IPS DF 6.9 (cell line): ENCODE results near the gene BOLA3.

Experiments
- DNase-seq: peaks from one replicate; pipeline ENCODE4 v3.0.0-alpha.2; 2013; ENCODE audit warnings: low read depth, low spot score
- H3K27ac ChIP-seq: one replicate; pipeline ENCODE4 v1.5.1; 2013; ENCODE audit warnings: low read length, control low read depth
- H3K27me3 ChIP-seq: 2 replicates; pipeline ENCODE4 v1.6.1; 2013; ENCODE audit warnings: mild to moderate bottlenecking, low read length; ENCODE audit not compliant: control insufficient read depth, insufficient read depth
- H3K36me3 ChIP-seq: 2 replicates; pipeline ENCODE4 v1.6.1; 2013; ENCODE audit warnings: low read length; ENCODE audit not compliant: control insufficient read depth, insufficient read depth
- H3K4me1 ChIP-seq: 2 replicates; pipeline ENCODE4 v1.6.1; 2013; ENCODE audit warnings: low read length; ENCODE audit not compliant: control insufficient read depth, insufficient read depth
- H3K4me3 ChIP-seq: 2 replicates; pipeline ENCODE4 v1.5.1; 2013; ENCODE audit warnings: mild to moderate bottlenecking, low read length
- H3K9me3 ChIP-seq: 2 replicates; pipeline ENCODE4 v1.6.1; 2013; ENCODE audit warnings: low read length, inconsistent platforms; ENCODE audit not compliant: control insufficient read depth, insufficient read depth
- WGBS: extraction: QIAGEN DNeasy Blood & Tissue Kit; methylation state at CpG from one replicate; pipeline ENCODE4 v1.1.7; 2013; ENCODE audit warnings: mixed read lengths, missing lambda C conversion rate; ENCODE audit not compliant: insufficient read length, insufficient coverage; 5-methylcytosine and 5-hydroxymethylcytosine counted together

Gene BOLA3

GRCh38 chr2:74102516-74102915, 45.2 kb downstream of the BOLA3 start:
- Histone ChIP-seq H3K4me1 (peaks cover 3% of the 10 kb centered on the region; the same call in 1 of the 2 replicates), H3K27ac (no peak overlapping the region), H3K27me3 (no peaks in the 10 kb centered on the region), H3K36me3 (peaks cover 14% of the 10 kb centered on the region; the same call in 1 of the 2 replicates), H3K4me3 (no peak overlapping the region), H3K9me3 (no peaks in the 10 kb centered on the region)
- DNase-seq: no peak
- WGBS: 100% methylated on average over 1 of the region's 14 CpGs

- no peak overlapping the region for H3K27ac ChIP-seq
- no CpG with 5 or more reads among the region's 39 CpGs for WGBS
- peaks cover 14% of the 10 kb centered on the region; the same call in 1 of the 2 replicates for H3K36me3 ChIP-seq
These were observed 46.0 kb downstream of the BOLA3 start for GRCh38 chr2:74101574-74102300.

GRCh38 chr2:74100254-74101216, 47.2 kb downstream of the BOLA3 start:
- WGBS: no CpG with 5 or more reads among the region's 25 CpGs
- Histone ChIP-seq H3K36me3 (peaks cover 14% of the 10 kb centered on the region; the same call in 1 of the 2 replicates), H3K4me1 (no peaks in the 10 kb centered on the region), H3K9me3 (no peaks in the 10 kb centered on the region), H3K27me3 (no peaks in the 10 kb centered on the region), H3K4me3 (no peak overlapping the region), H3K27ac (no peak overlapping the region)
- DNase-seq: no peak

More at GRCh38 chr2:74101574-74102300, 46.0 kb downstream of the BOLA3 start:
- no peaks in the 10 kb centered on the region for H3K27me3 ChIP-seq
- no peaks in the 10 kb centered on the region for H3K9me3 ChIP-seq
- H3K4me3 ChIP-seq: no peak overlapping the region
- DNase-seq: no peak
- peaks cover 3% of the 10 kb centered on the region; the same call in 1 of the 2 replicates for H3K4me1 ChIP-seq

GRCh38 chr2:74099835-74100234, 47.9 kb downstream of the BOLA3 start:
- H3K4me1 ChIP-seq: no peaks in the 10 kb centered on the region
- DNase-seq: no peak
- peaks cover 15% of the 10 kb centered on the region for H3K36me3 ChIP-seq
- WGBS: no CpG with 5 or more reads among the region's 7 CpGs
- H3K27ac ChIP-seq: no peak overlapping the region
- no peaks in the 10 kb centered on the region for H3K27me3 ChIP-seq
- no peak overlapping the region for H3K4me3 ChIP-seq
- H3K9me3 ChIP-seq: no peaks in the 10 kb centered on the region

GRCh38 chr2:74099271-74099670, 48.4 kb downstream of the BOLA3 start:
- no peaks in the 10 kb centered on the region for H3K4me1 ChIP-seq
- DNase-seq: no peak
- no peak overlapping the region for H3K27ac ChIP-seq
- no peaks in the 10 kb centered on the region for H3K9me3 ChIP-seq
- no CpG with 5 or more reads among the region's 20 CpGs for WGBS
- H3K27me3 ChIP-seq: no peaks in the 10 kb centered on the region
- H3K4me3 ChIP-seq: no peak overlapping the region
- peaks cover 17% of the 10 kb centered on the region for H3K36me3 ChIP-seq

- Histone ChIP-seq H3K27me3 (no peaks in the 10 kb centered on the region), H3K27ac (no peak overlapping the region), H3K4me1 (no peaks in the 10 kb centered on the region), H3K36me3 (peaks cover 17% of the 10 kb centered on the region), H3K4me3 (no peak overlapping the region), H3K9me3 (no peaks in the 10 kb centered on the region)
- no CpG with 5 or more reads among the region's 6 CpGs for WGBS
- DNase-seq: no peak
These were observed 50.1 kb downstream of the BOLA3 start for GRCh38 chr2:74097574-74097973.

- no CpG with 5 or more reads among the region's 2 CpGs for WGBS
- peaks cover 21% of the 10 kb centered on the region for H3K36me3 ChIP-seq
- no peaks in the 10 kb centered on the region for H3K27me3 ChIP-seq
- no peak overlapping the region for H3K27ac ChIP-seq
- H3K9me3 ChIP-seq: no peaks in the 10 kb centered on the region
- no peaks in the 10 kb centered on the region for H3K4me1 ChIP-seq
- DNase-seq: no peak
- H3K4me3 ChIP-seq: no peak overlapping the region
These were observed 51.7 kb downstream of the BOLA3 start for GRCh38 chr2:74096052-74096451.

- Histone ChIP-seq H3K4me1 (no peaks in the 10 kb centered on the region), H3K4me3 (no peak overlapping the region), H3K36me3 (peaks cover 18% of the 10 kb centered on the region), H3K27me3 (no peaks in the 10 kb centered on the region), H3K9me3 (no peaks in the 10 kb centered on the region), H3K27ac (no peak overlapping the region)
- DNase-seq: no peak
- no CpG with 5 or more reads among the region's 3 CpGs for WGBS
These were observed 52.1 kb downstream of the BOLA3 start for GRCh38 chr2:74095632-74096031.

- Histone ChIP-seq H3K4me3 (no peak overlapping the region), H3K36me3 (peaks cover 10% of the 10 kb centered on the region)
- WGBS: no CpG with 5 or more reads among the region's 7 CpGs
These were observed 53.4 kb downstream of the BOLA3 start for GRCh38 chr2:74094291-74094690.

GRCh38 chr2:74093840-74094239, 53.9 kb downstream of the BOLA3 start:
- no peaks in the 10 kb centered on the region for H3K27me3 ChIP-seq
- H3K4me3 ChIP-seq: no peak overlapping the region
- WGBS: no CpG with 5 or more reads among the region's 6 CpGs
- no peak overlapping the region for H3K27ac ChIP-seq
- no peaks in the 10 kb centered on the region for H3K4me1 ChIP-seq
- H3K9me3 ChIP-seq: no peaks in the 10 kb centered on the region
- peaks cover 7% of the 10 kb centered on the region for H3K36me3 ChIP-seq
- DNase-seq: no peak

More at GRCh38 chr2:74094291-74094690, 53.4 kb downstream of the BOLA3 start:
- Histone ChIP-seq H3K9me3 (no peaks in the 10 kb centered on the region), H3K27me3 (no peaks in the 10 kb centered on the region), H3K27ac (no peak overlapping the region), H3K4me1 (no peaks in the 10 kb centered on the region)
- DNase-seq: no peak
